ENCODE results near the gene POLR1E. TPM values are rescaled to one million over a fixed set of nuclear protein-coding genes. Genes with fewer than 3 reads are reported as not detected.
"Not testable (repeated sequence)": the region's sequence is repeated elsewhere in the genome, so short reads cannot be mapped to it uniquely, and the experiment has no call there.

Gene POLR1E
- total RNA-seq, 1 donor from 2014 or later: 14.8 TPM

- no peak for DNase-seq (ENCODE audit: extremely low read depth, low read depth, low spot score)
These were observed 13.5 kb downstream of the POLR1E start for GRCh38 chr9:37499297-37499696.

- DNase-seq (ENCODE audit: extremely low read depth, low read depth, low spot score): no peak
These were observed 16.3 kb downstream of the POLR1E start for GRCh38 chr9:37501957-37502596.

GRCh38 chr9:37503736-37504135 is 18.0 kb downstream of the POLR1E start:
- DNase-seq (ENCODE audit: extremely low read depth, low read depth, low spot score): no peak

- DNase-seq (ENCODE audit: extremely low read depth, low read depth, low spot score): no peak
These were observed 18.9 kb downstream of the POLR1E start for GRCh38 chr9:37504605-37505004.

- DNase-seq (ENCODE audit: extremely low read depth, low read depth, low spot score): no peak
These were observed 21.9 kb downstream of the POLR1E start for GRCh38 chr9:37507566-37508134.

- DNase-seq (ENCODE audit: extremely low read depth, low read depth, low spot score): no peak
These were observed 22.5 kb downstream of the POLR1E start for GRCh38 chr9:37508135-37508833.

- no peak for DNase-seq (ENCODE audit: extremely low read depth, low read depth, low spot score)
These were observed 23.1 kb downstream of the POLR1E start for GRCh38 chr9:37508834-37509206.

- no peak for DNase-seq (ENCODE audit: extremely low read depth, low read depth, low spot score)
These were observed 23.8 kb downstream of the POLR1E start for GRCh38 chr9:37509536-37509935.

GRCh38 chr9:37510053-37510452 is 24.3 kb downstream of the POLR1E start:
- not testable (repeated sequence) for DNase-seq (ENCODE audit: extremely low read depth, low read depth, low spot score)

- no peak for DNase-seq (ENCODE audit: extremely low read depth, low read depth, low spot score)
These were observed 25.6 kb downstream of the POLR1E start for GRCh38 chr9:37511016-37512010.

- DNase-seq (ENCODE audit: extremely low read depth, low read depth, low spot score): no peak
These were observed 26.7 kb downstream of the POLR1E start for GRCh38 chr9:37512437-37512836.

GRCh38 chr9:37514415-37514814 is 28.7 kb downstream of the POLR1E start:
- DNase-seq (ENCODE audit: extremely low read depth, low read depth, low spot score): not testable (repeated sequence)

- no peak for DNase-seq (ENCODE audit: extremely low read depth, low read depth, low spot score)
These were observed 29.3 kb downstream of the POLR1E start for GRCh38 chr9:37514999-37515398.

GRCh38 chr9:37515620-37516258 is 30.0 kb downstream of the POLR1E start:
- no peak for DNase-seq (ENCODE audit: extremely low read depth, low read depth, low spot score)

GRCh38 chr9:37517923-37518322 is 32.2 kb downstream of the POLR1E start:
- DNase-seq (ENCODE audit: extremely low read depth, low read depth, low spot score): no peak

GRCh38 chr9:37520641-37521040 is 34.9 kb downstream of the POLR1E start:
- DNase-seq (ENCODE audit: extremely low read depth, low read depth, low spot score): no peak

- DNase-seq (ENCODE audit: extremely low read depth, low read depth, low spot score): no peak
These were observed 35.4 kb downstream of the POLR1E start for GRCh38 chr9:37521111-37521510.

GRCh38 chr9:37522971-37523370 is 37.2 kb downstream of the POLR1E start:
- no peak for DNase-seq (ENCODE audit: extremely low read depth, low read depth, low spot score)

- no peak for DNase-seq (ENCODE audit: extremely low read depth, low read depth, low spot score)
These were observed 38.2 kb downstream of the POLR1E start for GRCh38 chr9:37523916-37524315.

GRCh38 chr9:37528652-37529471 is 43.1 kb downstream of the POLR1E start:
- DNase-seq (ENCODE audit: extremely low read depth, low read depth, low spot score): no peak

All from glomerular endothelial cell (primary cell).